CD14-positive monocyte (primary cell): ENCODE results near the gene TXNL4A. TPM values are rescaled to one million over a fixed set of nuclear protein-coding genes. Genes with fewer than 3 reads are reported as not detected.

Source experiments
- DNase-seq, 3 donors: peaks; one replicate each; pipeline ENCODE4 v3.0.0-alpha.2; 2011 to 2022
- H2AFZ ChIP-seq: 2 replicates; pipeline ENCODE4 v1.6.0; 2012; ENCODE audit warnings: mild to moderate bottlenecking, low read depth, low read length, inconsistent platforms; ENCODE audit not compliant: insufficient read depth, poor library complexity, severe bottlenecking
- H3K27ac ChIP-seq, 2 donors: 1 replicate in 1 of 2; 2 replicates in 1 of 2; pipeline ENCODE4 v1.5.1; 2012 to 2013; ENCODE audit warnings: low read length in 2 of 2, control low read depth in 1 of 2, inconsistent platforms in 1 of 2, low read depth in 1 of 2, mild to moderate bottlenecking in 1 of 2
- H3K27me3 ChIP-seq, 2 donors: one replicate each; pipeline versions ENCODE4 v1.6.0 to v1.6.1; 2011 to 2013; ENCODE audit warnings: low read length in 2 of 2; ENCODE audit not compliant: control insufficient read depth in 2 of 2, insufficient read depth in 2 of 2
- H3K36me3 ChIP-seq, 2 donors: replicated peaks in 1 of 2; 1 replicate in 1 of 2; 2 replicates in 1 of 2; pipeline versions ENCODE4 v1.5.1 to v1.6.1; 2012 to 2013; ENCODE audit warnings: low read length in 2 of 2, control low read depth in 1 of 2, inconsistent platforms in 1 of 2, mild to moderate bottlenecking in 1 of 2; ENCODE audit not compliant: insufficient read depth in 2 of 2, control insufficient read depth in 1 of 2
- H3K4me1 ChIP-seq, 2 donors: 1 replicate in 1 of 2; 2 replicates in 1 of 2; pipeline versions ENCODE4 v1.5.1 to v1.6.1; 2012 to 2013; ENCODE audit warnings: low read length in 2 of 2, control low read depth in 1 of 2, inconsistent platforms in 1 of 2, mild to moderate bottlenecking in 1 of 2, moderate library complexity in 1 of 2; ENCODE audit not compliant: insufficient read depth in 2 of 2, control insufficient read depth in 1 of 2
- H3K4me2 ChIP-seq: replicated peaks from 2 replicates; pipeline ENCODE3; 2012; ENCODE audit warnings: low read length, moderate library complexity, mild to moderate bottlenecking; ENCODE audit not compliant: poor library complexity, severe bottlenecking; ENCODE audit errors: extremely low read depth
- H3K4me3 ChIP-seq, 3 experiments: fragments of 200-600 bp in 1 of 3; sonication (generic) in 1 of 3; replicated peaks in 1 of 3; 1 replicate in 2 of 3; 2 replicates in 1 of 3; pipeline ENCODE4 v1.5.1; 2011 to 2013; ENCODE audit warnings: low read length in 3 of 3, mild to moderate bottlenecking in 3 of 3, control low read depth in 2 of 3, low read depth in 2 of 3, inconsistent platforms in 1 of 3, moderate library complexity in 1 of 3
- H3K79me2 ChIP-seq: 2 replicates; pipeline ENCODE4 v1.6.0; 2012; ENCODE audit warnings: mild to moderate bottlenecking, control low read depth, inconsistent platforms, low read length, moderate library complexity; ENCODE audit not compliant: insufficient read depth
- H3K9ac ChIP-seq: 2 replicates; pipeline ENCODE4 v1.6.0; 2017; ENCODE audit warnings: low read length, mild to moderate bottlenecking; ENCODE audit not compliant: insufficient read depth, poor library complexity, severe bottlenecking
- H3K9me3 ChIP-seq, 2 donors: replicated peaks in 1 of 2; 1 replicate in 1 of 2; 2 replicates in 1 of 2; pipeline versions ENCODE4 v1.5.1 to v1.6.1; 2012 to 2013; ENCODE audit warnings: low read length in 2 of 2, control low read depth in 1 of 2; ENCODE audit not compliant: control insufficient read depth in 1 of 2, insufficient read depth in 1 of 2
- H4K20me1 ChIP-seq: 2 replicates; pipeline ENCODE4 v1.6.0; 2012; ENCODE audit warnings: mild to moderate bottlenecking, low read length, control low read depth, moderate library complexity; ENCODE audit not compliant: insufficient read depth
- H3K27ac Mint-ChIP-seq, 7 donors: one replicate each; pipeline ENCODE4 v1.8.0; 2020; ENCODE audit warnings: mild to moderate bottlenecking in 7 of 7, mixed read lengths in 7 of 7, moderate library complexity in 6 of 7, inconsistent platforms in 2 of 7
- H3K27me3 Mint-ChIP-seq, 3 donors: one replicate each; pipeline ENCODE4 v1.8.0; 2021 to 2022; ENCODE audit warnings: low read depth in 3 of 3, mild to moderate bottlenecking in 3 of 3, mixed read lengths in 3 of 3, moderate library complexity in 3 of 3, inconsistent platforms in 1 of 3
- H3K36me3 Mint-ChIP-seq, 2 donors: one replicate each; pipeline ENCODE4 v1.8.0; 2020; ENCODE audit warnings: mixed read lengths in 2 of 2, inconsistent platforms in 1 of 2, mild to moderate bottlenecking in 1 of 2
- H3K4me1 Mint-ChIP-seq: one replicate; pipeline ENCODE4 v1.8.0; 2020; ENCODE audit warnings: mild to moderate bottlenecking, mixed read lengths
- H3K4me3 Mint-ChIP-seq, 2 donors: one replicate each; pipeline ENCODE4 v1.8.0; 2020; ENCODE audit warnings: mild to moderate bottlenecking in 2 of 2, mixed read lengths in 2 of 2, moderate library complexity in 1 of 2
- H3K9me3 Mint-ChIP-seq, 7 donors: one replicate each; pipeline ENCODE4 v1.8.0; 2020 to 2022; ENCODE audit warnings: mixed read lengths in 7 of 7, mild to moderate bottlenecking in 6 of 7, moderate library complexity in 6 of 7, inconsistent platforms in 2 of 7
- CTCF ChIP-seq: fragments of 200-600 bp; IDR thresholded peaks from one replicate; pipeline ENCODE4 v1.8.0; 2022; ENCODE audit warnings: antibody characterized with exemption, mild to moderate bottlenecking
- WGBS: methylation state at CpG from one replicate; pipeline ENCODE4 v1.1.5; 2013; ENCODE audit warnings: missing lambda C conversion rate; ENCODE audit not compliant: insufficient coverage; 5-methylcytosine and 5-hydroxymethylcytosine counted together
- intact Hi-C, 2 donors: fragments of 100-400 bp; cut with micrococcal nuclease; formaldehyde crosslinking; loops; one replicate each; pipeline versions ENCODE4 v1.15.0 to v1.15.1; 2023
- polyA plus RNA-seq, 3 donors: library from polyadenylated mRNA; depleted of rRNA in 1 of 3; unstranded in 2 of 3; stranded (reverse) in 1 of 3; fragments of 300-500 nt in 2 of 3; fragments of >200 nt in 1 of 3; fragmentation: Illumina TruSeq in 2 of 3; gene quantifications; 1 replicate in 2 of 3; 2 replicates in 1 of 3; pipeline ENCODE4 v1.2.3, GENCODE V29; 2012 to 2021

The TXNL4A gene
- polyA plus RNA-seq, 3 donors, result 34.5 to 192 (median 150) TPM

GRCh38 chr18:80026363-80026762 lies 38.0 kb upstream of the TXNL4A start:
- WGBS, result no CpG with 5 or more reads among the region's 7 CpGs
- Mint-ChIP-seq H3K36me3 (peaks cover 0 to 2% of the 10 kb centered on the region in 2 donors), H3K9me3 (peaks cover 40 to 69% (median 63%) of the 10 kb centered on the region in 7 donors), H3K4me1 (no peaks in the 10 kb centered on the region), H3K27me3 (no peaks in the 10 kb centered on the region), H3K4me3 (no peak overlapping the region), H3K27ac (no peak overlapping the region)
- H2AFZ ChIP-seq, result no peak overlapping the region
- H3K9ac ChIP-seq, result no peak overlapping the region
- TF ChIP-seq CTCF, result no peak
- H3K36me3 ChIP-seq, result no peaks in the 10 kb centered on the region
- no peaks in the 10 kb centered on the region for H3K4me1 ChIP-seq
- H3K79me2 ChIP-seq, result no peaks in the 10 kb centered on the region
- no peak overlapping the region for H3K4me2 ChIP-seq
- peaks cover 52 to 58% of the 10 kb centered on the region in 2 donors for H3K9me3 ChIP-seq
- no peaks in the 10 kb centered on the region for H3K27me3 ChIP-seq
- no peak for DNase-seq
- no peaks in the 10 kb centered on the region for H4K20me1 ChIP-seq
- no peak overlapping the region for H3K27ac ChIP-seq
- H3K4me3 ChIP-seq, result no peak overlapping the region
- intact Hi-C loops, result loop anchor here in 1 of 2 donors (5.0 kb wide), 1 partner anchor 39 kb away; the partner anchor contains the start of gene TXNL4A

- no peaks in the 10 kb centered on the region for H3K4me1 Mint-ChIP-seq
- Histone ChIP-seq H3K4me1 (no peaks in the 10 kb centered on the region), H2AFZ (no peak overlapping the region), H3K27me3 (no peaks in the 10 kb centered on the region), H3K4me3 (no peak overlapping the region), H3K9me3 (peaks cover 61 to 87% of the 10 kb centered on the region in 2 donors), H3K36me3 (no peaks in the 10 kb centered on the region), H3K79me2 (no peaks in the 10 kb centered on the region), H4K20me1 (no peaks in the 10 kb centered on the region), H3K9ac (no peak overlapping the region), H3K27ac (no peak overlapping the region), H3K4me2 (no peak overlapping the region)
- peaks cover 57 to 88% (median 83%) of the 10 kb centered on the region in 7 donors for H3K9me3 Mint-ChIP-seq
- no peak overlapping the region for H3K27ac Mint-ChIP-seq
- no peak overlapping the region for H3K4me3 Mint-ChIP-seq
- H3K36me3 Mint-ChIP-seq, result peaks cover 0 to 2% of the 10 kb centered on the region in 2 donors
- intact Hi-C loops, result no loop called here
- H3K27me3 Mint-ChIP-seq, result peaks cover 0 to 2% (median 1%) of the 10 kb centered on the region in 3 donors
- TF ChIP-seq CTCF, result peak; percentile 66
- WGBS, result no CpG with 5 or more reads among the region's 4 CpGs
- no peak for DNase-seq
These were observed 34.8 kb upstream of the TXNL4A start for GRCh38 chr18:80023173-80023572.
